GM12878 (cell line): ENCODE results near the gene MRPS9. TPM values are rescaled to one million over a fixed set of nuclear protein-coding genes. Genes with fewer than 3 reads are reported as not detected.

Experiments used
- ATAC-seq: fragments of 200-7000 bp; cut with Tn5 transposase; 3 replicates; pipeline ENCODE4 v1.9.1; 2020; ENCODE audit warnings: mild to moderate bottlenecking, moderate library complexity
- BruUV-seq: library from RNA; stranded (reverse); fragments of 400-500 nt; replicated peaks from 2 replicates; lab custom pipeline; 2021; lab: Mats Ljungman, UMichigan
- CTCF ChIA-PET: fragments of 300-600 bp; sonication (Branson Sonifier 250); formaldehyde crosslinking; extraction: SDS; loops from one replicate; lab custom pipeline; 2021; ENCODE audit warnings: inconsistent platforms; lab: Yijun Ruan, JAX
- POLR2A ChIA-PET: fragments of 350-600 bp; formaldehyde crosslinking; extraction: SDS; loops from one replicate; lab custom pipeline; 2021; ENCODE audit warnings: inconsistent platforms; lab: Charles Lee
- RAD21 ChIA-PET: fragments of 300-600 bp; sonication (Branson Sonifier 250); formaldehyde crosslinking; loops from one replicate; lab custom pipeline; 2023; ENCODE audit warnings: antibody characterized with exemption; ENCODE audit not compliant: unreplicated experiment; lab: Charles Lee
- SMC1A ChIA-PET: fragments of 300-600 bp; sonication (Branson Sonifier 250); formaldehyde crosslinking; loops from one replicate; lab custom pipeline; 2023; ENCODE audit not compliant: unreplicated experiment, uncharacterized antibody; lab: Charles Lee
- DNase-seq: peaks from one replicate; pipeline ENCODE4 v3.0.0-alpha.2; 2011; ENCODE audit warnings: low read depth, low spot score
- FAIRE-seq: peaks from 3 replicates; lab custom pipeline; 2011; peaks lifted over from hg19 to GRCh38; lab: Jason Lieb, UNC
- H2AFZ ChIP-seq: 2 replicates; pipeline ENCODE4 v1.6.0; 2011; ENCODE audit warnings: low read depth, low read length, control low read depth; ENCODE audit not compliant: control insufficient read depth
- H3K27ac ChIP-seq: 2 replicates; pipeline ENCODE4 v1.5.1; 2011; ENCODE audit warnings: control low read depth; ENCODE audit not compliant: control insufficient read depth, insufficient read depth
- H3K27me3 ChIP-seq, 2 experiments: replicated peaks in 1 of 2; 2 replicates each; pipeline versions ENCODE4 v1.6.0 to v1.6.1; 2011; ENCODE audit warnings: low read length in 1 of 2; ENCODE audit not compliant: control insufficient read depth in 2 of 2, insufficient read depth in 2 of 2
- H3K36me3 ChIP-seq, 2 experiments: 2 replicates each; pipeline ENCODE4 v1.5.1; 2011; ENCODE audit warnings: low read length in 1 of 2; ENCODE audit not compliant: control insufficient read depth in 2 of 2, insufficient read depth in 2 of 2
- H3K4me1 ChIP-seq: 2 replicates; pipeline ENCODE4 v1.6.1; 2011; ENCODE audit warnings: mild to moderate bottlenecking, low read length, moderate library complexity, mixed read lengths; ENCODE audit not compliant: control insufficient read depth, insufficient read depth
- H3K4me2 ChIP-seq: 2 replicates; pipeline ENCODE4 v1.6.0; 2011; ENCODE audit warnings: control low read depth; ENCODE audit not compliant: control insufficient read depth, insufficient read depth
- H3K4me3 ChIP-seq: fragments of 200-600 bp; sonication (generic); 2 replicates; pipeline ENCODE4 v1.5.1; 2016
- H3K79me2 ChIP-seq: 2 replicates; pipeline ENCODE4 v1.6.0; 2011; ENCODE audit warnings: low read length; ENCODE audit not compliant: control insufficient read depth, insufficient read depth
- H3K9ac ChIP-seq: 2 replicates; pipeline ENCODE4 v1.8.0; 2011; ENCODE audit warnings: low read length, control low read depth, mixed read lengths; ENCODE audit not compliant: control insufficient read depth, insufficient read depth
- H3K9me3 ChIP-seq: replicated peaks from 3 replicates; pipeline ENCODE4 v1.5.1; 2011; ENCODE audit warnings: mild to moderate bottlenecking, low read length; ENCODE audit not compliant: control insufficient read depth, insufficient read depth
- H4K20me1 ChIP-seq: 2 replicates; pipeline ENCODE4 v1.6.0; 2011; ENCODE audit not compliant: control insufficient read depth, insufficient read depth
- BCL3 ChIP-seq: IDR thresholded peaks from 2 replicates; pipeline ENCODE4 v1.6.1; 2011; ENCODE audit warnings: borderline replicate concordance, low read depth, mild to moderate bottlenecking, moderate library complexity, low read length; ENCODE audit not compliant: insufficient read depth, poor library complexity, severe bottlenecking
- CBFB ChIP-seq: IDR thresholded peaks from 2 replicates; pipeline ENCODE4 v1.6.1; 2016; ENCODE audit warnings: antibody characterized with exemption, low read depth
- CTCF ChIP-seq, 3 experiments: IDR thresholded peaks in 2 of 3; conservative IDR thresholded peaks in 1 of 3; 2 replicates each; pipeline ENCODE4 v1.5.1; 2011; ENCODE audit warnings: low read depth in 3 of 3, low read length in 3 of 3, mild to moderate bottlenecking in 3 of 3, control low read depth in 2 of 3, moderate library complexity in 2 of 3, inconsistent platforms in 1 of 3, mixed read lengths in 1 of 3; ENCODE audit not compliant: control insufficient read depth in 2 of 3, insufficient read depth in 1 of 3; ENCODE audit errors: extremely low read depth in 1 of 3
- FOXK2 ChIP-seq: fragments of 450-650 bp; IDR thresholded peaks from 2 replicates; pipeline ENCODE4 v1.6.1; 2017; ENCODE audit warnings: mild to moderate bottlenecking, moderate library complexity
- KLF5 ChIP-seq: fragments of 450-650 bp; IDR thresholded peaks from 2 replicates; pipeline ENCODE4 v1.6.1; 2014; ENCODE audit warnings: mild to moderate bottlenecking; ENCODE audit not compliant: partially characterized antibody
- POLR2A ChIP-seq: IDR thresholded peaks from 2 replicates; pipeline ENCODE4 v1.6.1; 2011; ENCODE audit warnings: low read depth, mild to moderate bottlenecking, low read length
- RAD21 ChIP-seq: IDR thresholded peaks from 2 replicates; pipeline ENCODE4 v1.6.1; 2011; ENCODE audit warnings: mild to moderate bottlenecking, low read depth, low read length, moderate library complexity; ENCODE audit not compliant: insufficient read depth
- WGBS: methylation state at CpG from one replicate; pipeline ENCODE4 v1.1.6; 2016; ENCODE audit warnings: low lambda C conversion rate; ENCODE audit not compliant: insufficient replicate concordance, insufficient coverage; ENCODE audit errors: missing lambda C conversion rate; 5-methylcytosine and 5-hydroxymethylcytosine counted together
- in situ Hi-C: fragments of 300-500 bp; cut with MboI; formaldehyde crosslinking; loops from 9 replicates; pipeline ENCODE4 v1.14.3; 2018; ENCODE audit warnings: mixed read lengths
- intact Hi-C: fragments of 100-400 bp; cut with micrococcal nuclease; formaldehyde crosslinking; loops from one replicate; pipeline ENCODE4 v1.14.2; 2022; ENCODE audit not compliant: unreplicated experiment
- polyA plus RNA-seq, 11 experiments: library from polyadenylated mRNA; depleted of rRNA in 4 of 11; unstranded in 6 of 11; stranded (reverse) in 5 of 11; fragments of >200 nt; fragmentation: Nextera tagmentation in 4 of 11; fragmentation: Illumina TruSeq in 1 of 11; extraction: Ambion mirVana in 4 of 11; extraction: Trizol in 1 of 11; gene quantifications; 1 replicate in 1 of 11; 2 replicates in 10 of 11; pipeline versions ENCODE4 v1.2.1 to v1.2.3, GENCODE V29; 2011 to 2016; ENCODE audit warnings: inconsistent platforms in 2 of 11, missing spikeins in 2 of 11, low read depth in 1 of 11
- total RNA-seq, 4 experiments: library from RNA; depleted of rRNA in 3 of 4; stranded (reverse); fragments of >200 nt in 3 of 4; fragmentation: Illumina TruSeq in 1 of 4; extraction: Trizol in 1 of 4; gene quantifications; 2 replicates each; pipeline versions ENCODE4 v1.2.1 to v1.2.3, GENCODE V29; 2013 to 2021

The MRPS9 gene
- total and polyA plus RNA-seq, 10 of the 15 experiments (the other 5 are each of a cell fraction or from before 2014, with no cell fraction given) = 39.1 to 111 (median 63.4) TPM

GRCh38 chr2:105117565-105117964 lies 79.7 kb downstream of the MRPS9 start (continued):
- no peak for TF ChIP-seq BCL3
- no peak for TF ChIP-seq RAD21
- no peak for TF ChIP-seq KLF5

DNA sequence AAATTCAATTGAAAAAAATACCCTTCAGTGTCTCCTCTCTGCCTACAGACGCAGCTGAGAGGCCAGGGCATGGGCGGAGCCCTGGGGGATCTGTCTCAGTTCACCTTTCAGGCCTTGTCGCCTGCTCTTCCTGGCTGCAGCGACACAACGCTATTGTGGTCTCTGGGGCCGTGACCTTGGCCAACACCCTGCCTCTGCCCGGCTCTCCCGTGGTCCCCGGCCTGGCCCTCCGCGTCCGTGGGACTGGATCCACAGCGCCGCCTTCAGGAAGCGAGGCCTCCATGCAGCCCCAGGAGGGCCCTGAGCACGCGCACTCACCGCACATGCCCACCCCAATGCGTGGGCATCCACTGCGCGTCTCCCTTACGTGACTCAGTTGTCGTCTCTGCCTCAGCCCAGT lies 81.1 kb downstream of the MRPS9 start:
- H3K4me1 ChIP-seq = no peaks in the 10 kb centered on the region
- TF ChIP-seq FOXK2 (no peak), POLR2A (no peak), CBFB (no peak), CTCF (IDR thresholded peaks at IDR 0.05 in 2 of 3, conservative IDR thresholded peaks at IDR 0.05 in 1 of 3; ENCODE audit: control insufficient read depth in 2 of 3, extremely low read depth in 1 of 3, insufficient read depth in 1 of 3, low read depth in 3 of 3, low read length in 3 of 3) (peak in 2 of 3 experiments; percentile 14 to 36; a peak in 2 of 6 replicates)
- no peak; the same call in 2 of the 3 replicates for ATAC-seq
- no peaks in the 10 kb centered on the region for H3K36me3 ChIP-seq
- intact Hi-C loops (no loop called here), in situ Hi-C loops (no loop called here)
- ChIA-PET POLR2A (no interaction called here), SMC1A (no interaction called here), RAD21 (no interaction called here), CTCF (interaction anchor here (2.0 kb wide), 1 partner anchor 120 kb away, joined by 4 read pairs; no protein-coding TSS in a partner anchor)
- no peak overlapping the region for H3K9ac ChIP-seq
- 51% methylated on average over 23 of the region's 23 CpGs for WGBS
- H2AFZ ChIP-seq = no peak overlapping the region
- BruUV-seq = no TSS peak
- H4K20me1 ChIP-seq = no peaks in the 10 kb centered on the region
- no peak overlapping the region for H3K4me2 ChIP-seq
- no peak for DNase-seq
- no peak for FAIRE-seq
- H3K79me2 ChIP-seq = no peaks in the 10 kb centered on the region
- no peaks in the 10 kb centered on the region for H3K27me3 ChIP-seq
- H3K27ac ChIP-seq = no peak overlapping the region
- no peak overlapping the region for H3K4me3 ChIP-seq
- H3K9me3 ChIP-seq = no peaks in the 10 kb centered on the region
